Chondrocyte (in vitro differentiated cells): ENCODE data around the gene FBXO33. TPM values are rescaled to one million over a fixed set of nuclear protein-coding genes. Genes with fewer than 3 reads are reported as not detected.

Source experiments
- DNase-seq: peaks from one replicate; pipeline ENCODE4 v3.0.0; 2021; ENCODE audit warnings: mixed read lengths, low spot score
- H3K27ac Mint-ChIP-seq: one replicate; pipeline ENCODE4 v1.8.0; 2021; ENCODE audit warnings: mild to moderate bottlenecking, moderate library complexity, mixed read lengths; ENCODE audit not compliant: unreplicated experiment
- H3K27me3 Mint-ChIP-seq: 2 replicates; pipeline ENCODE4 v1.8.0; 2021; ENCODE audit warnings: low read depth, mixed read lengths
- H3K36me3 Mint-ChIP-seq: 2 replicates; pipeline ENCODE4 v1.8.0; 2021; ENCODE audit warnings: low read depth, mixed read lengths
- H3K4me1 Mint-ChIP-seq: 2 replicates; pipeline ENCODE4 v1.8.0; 2021; ENCODE audit warnings: low read depth, mild to moderate bottlenecking, mixed read lengths
- H3K4me3 Mint-ChIP-seq: one replicate; pipeline ENCODE4 v1.8.0; 2021; ENCODE audit warnings: mild to moderate bottlenecking, moderate library complexity, mixed read lengths; ENCODE audit not compliant: unreplicated experiment
- H3K9me3 Mint-ChIP-seq: 2 replicates; pipeline ENCODE4 v1.8.0; 2021; ENCODE audit warnings: low read depth, mixed read lengths
- CTCF ChIP-seq: fragments of 200-600 bp; sonication (generic); IDR thresholded peaks from 2 replicates; pipeline ENCODE4 v1.5.0; 2021; ENCODE audit warnings: antibody characterized with exemption, mild to moderate bottlenecking, moderate library complexity
- long read RNA-seq: library from polyadenylated mRNA; stranded (forward); transcript quantifications from one replicate; pipeline ENCODE4 v2.0.0, GENCODE V29; 2021
- total RNA-seq: library from RNA; stranded (reverse); gene quantifications from 3 replicates; pipeline ENCODE4 v1.2.1, GENCODE V29; 2021

FBXO33 gene
- 7.8 to 11.1 TPM (median 9.2 TPM) in 3 replicates for total RNA-seq
- long read RNA-seq, transcript FBXO33-201 (4 exons, 3,853 nt) = major isoform, 25 of 26 reads
- long read RNA-seq, partial matches to known transcripts = 1 of 26 reads
- long read RNA-seq, other reads (novel, unspliced or antisense) = 0 of 26 reads

GRCh38 chr14:39432179-39432618 is at the start of gene FBXO33:
Gene FBXO33, minus strand, starts transcription at chr14:39432433. Its CDS starts 271 bp downstream, at chr14:39432162.
- H3K4me1 Mint-ChIP-seq = peaks cover 37% of the 10 kb centered on the region
- peak within 1 kb of the TSS; percentile 98 for H3K4me3 Mint-ChIP-seq
- TF ChIP-seq CTCF = no peak
- no peaks in the 10 kb centered on the region for H3K36me3 Mint-ChIP-seq
- peak; percentile 99 for DNase-seq
- H3K9me3 Mint-ChIP-seq = no peaks in the 10 kb centered on the region
- H3K27me3 Mint-ChIP-seq = no peaks in the 10 kb centered on the region
- H3K27ac Mint-ChIP-seq = peak within 1 kb of the TSS; percentile 100

DNA sequence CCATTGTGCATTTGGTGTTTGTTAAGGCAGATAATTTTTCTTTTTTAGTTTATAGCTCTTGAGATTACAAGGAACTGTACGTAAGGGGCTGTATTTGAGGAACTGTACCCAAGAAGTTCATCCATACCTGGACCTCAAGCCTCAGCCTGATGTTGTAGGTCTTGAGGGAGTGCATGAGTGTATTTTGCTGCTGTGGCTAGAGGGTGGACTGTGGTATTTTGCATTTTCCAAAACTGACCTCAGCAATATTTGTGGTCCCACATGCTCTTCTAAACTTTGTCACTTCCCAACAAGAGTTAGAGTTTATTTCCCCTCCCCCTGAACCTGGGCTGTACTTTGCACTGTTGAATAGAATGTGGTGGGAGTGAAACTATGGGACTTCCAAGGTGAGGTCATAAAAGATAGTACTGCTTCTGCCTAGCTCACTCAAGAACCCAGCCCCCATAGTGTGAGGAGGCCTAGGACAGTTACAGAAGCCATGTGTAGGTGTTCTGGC is 42.2 kb upstream of the FBXO33 start:
- Mint-ChIP-seq H3K4me1 (no peaks in the 10 kb centered on the region), H3K27me3 (peaks cover 5% of the 10 kb centered on the region), H3K36me3 (peaks cover 3% of the 10 kb centered on the region), H3K27ac (no peak overlapping the region), H3K4me3 (no peak overlapping the region), H3K9me3 (peaks cover 17% of the 10 kb centered on the region)
- no peak for DNase-seq
- no peak for TF ChIP-seq CTCF

DNA sequence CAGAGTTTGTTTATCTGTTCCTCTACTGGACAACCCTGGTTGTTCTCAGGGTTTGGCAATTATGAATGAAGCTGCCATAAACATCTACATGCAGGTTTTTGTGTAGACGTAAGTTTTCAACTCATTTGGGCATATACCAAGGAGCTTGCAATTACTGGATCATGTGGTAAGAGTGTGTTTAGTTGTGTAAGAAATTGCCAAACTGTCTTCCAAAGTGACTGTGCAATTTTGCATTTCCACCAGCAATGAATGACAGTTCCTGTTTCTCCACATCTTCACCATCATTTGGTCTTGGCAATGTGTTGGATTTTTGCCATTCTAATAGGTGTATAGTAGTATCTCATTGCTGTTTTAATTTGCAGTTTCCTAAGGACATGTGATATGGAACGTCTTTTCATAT is 39.8 kb upstream of the FBXO33 start:
- Mint-ChIP-seq H3K4me1 (no peaks in the 10 kb centered on the region), H3K4me3 (no peak overlapping the region), H3K36me3 (peaks cover 1% of the 10 kb centered on the region), H3K27ac (no peak overlapping the region), H3K9me3 (peaks cover 11% of the 10 kb centered on the region), H3K27me3 (no peaks in the 10 kb centered on the region)
- TF ChIP-seq CTCF = no peak
- DNase-seq = no peak

DNA sequence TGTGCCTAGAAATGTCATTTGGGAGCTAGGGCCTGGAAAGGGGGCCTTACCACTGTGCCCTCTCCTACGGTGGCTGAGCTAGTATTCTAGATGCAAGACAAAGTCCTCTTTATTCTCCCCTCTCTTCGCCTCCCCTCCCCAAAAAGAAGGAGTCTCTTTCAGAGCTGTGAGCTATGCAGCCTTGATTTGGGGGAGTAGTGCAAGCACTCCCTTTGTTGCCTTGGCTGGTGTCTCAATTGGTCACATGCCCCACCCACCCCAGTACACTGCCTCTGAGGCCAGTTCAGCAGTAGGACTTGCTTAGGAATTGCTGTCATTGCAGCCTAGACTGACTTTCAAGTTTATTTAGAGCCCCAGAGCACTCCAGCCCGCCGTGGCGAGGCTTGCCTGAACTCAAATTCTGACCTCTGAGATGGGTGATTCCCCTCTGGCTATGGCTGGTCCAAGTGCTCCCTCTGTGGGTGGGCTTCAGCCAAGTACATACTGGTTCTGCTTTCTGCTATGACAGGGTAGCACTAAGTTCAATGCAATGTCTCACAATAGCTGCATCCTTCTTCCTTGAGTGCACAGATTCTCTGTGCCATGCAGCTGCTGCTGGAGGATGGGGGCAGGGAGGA is 37.0 kb upstream of the FBXO33 start:
- Mint-ChIP-seq H3K27me3 (peaks cover 16% of the 10 kb centered on the region), H3K4me3 (no peak overlapping the region), H3K9me3 (peaks cover 12% of the 10 kb centered on the region), H3K4me1 (no peaks in the 10 kb centered on the region), H3K36me3 (peaks cover 5% of the 10 kb centered on the region), H3K27ac (no peak overlapping the region)
- TF ChIP-seq CTCF = peak; percentile 48
- no peak for DNase-seq

DNA sequence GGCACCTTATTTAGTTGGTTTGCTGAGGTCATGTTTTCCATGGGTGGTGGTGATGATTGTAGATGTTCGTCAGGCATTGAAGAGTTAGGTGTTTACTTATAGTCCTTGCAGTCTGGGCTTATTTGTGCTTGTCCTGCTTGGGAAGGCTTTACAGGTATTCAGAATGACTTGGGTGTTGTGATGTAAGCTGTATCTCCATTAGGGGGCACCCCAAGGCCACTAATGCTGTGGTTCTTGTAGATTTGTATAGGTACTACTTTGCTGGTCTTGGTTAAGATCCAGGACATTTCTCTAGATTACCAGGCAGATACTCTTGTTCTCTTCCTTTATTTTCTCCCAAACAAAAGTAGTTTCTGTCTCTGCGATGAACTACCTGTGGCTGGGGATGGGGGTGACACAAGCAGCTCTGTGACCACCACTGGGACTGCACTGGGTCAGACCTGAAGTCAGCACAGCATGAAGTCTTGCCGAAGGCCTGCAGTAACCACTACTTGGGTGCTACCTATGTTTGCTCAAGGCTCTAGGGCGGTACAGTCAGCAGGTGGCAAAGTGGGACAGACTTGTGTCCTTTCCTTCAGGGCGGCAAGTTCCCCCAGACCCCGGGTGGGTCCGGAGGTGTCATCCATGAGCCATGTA is 35.8 kb upstream of the FBXO33 start:
- Mint-ChIP-seq H3K27ac (no peak overlapping the region), H3K27me3 (peaks cover 24% of the 10 kb centered on the region), H3K4me3 (no peak overlapping the region), H3K4me1 (no peaks in the 10 kb centered on the region), H3K9me3 (peaks cover 12% of the 10 kb centered on the region), H3K36me3 (peaks cover 5% of the 10 kb centered on the region)
- no peak for DNase-seq
- peak; percentile 48 for TF ChIP-seq CTCF
